Neutrophil (primary cell): Measurements from ENCODE around the gene LGALS3.

Experiments used
- H3K27ac ChIP-seq: fragments of 200-600 bp; sonication (generic); 2 replicates; pipeline ENCODE4 v1.5.1; 2016; ENCODE audit warnings: mild to moderate bottlenecking, moderate library complexity
- H3K27me3 ChIP-seq: fragments of 200-600 bp; sonication (generic); 2 replicates; pipeline ENCODE4 v1.6.0; 2016; ENCODE audit warnings: mild to moderate bottlenecking
- H3K36me3 ChIP-seq: fragments of 200-600 bp; sonication (generic); 2 replicates; pipeline ENCODE4 v1.5.1; 2017
- H3K4me1 ChIP-seq, 2 experiments: fragments of 200-600 bp in 1 of 2; sonication (generic) in 1 of 2; 1 replicate in 1 of 2; 2 replicates in 1 of 2; pipeline versions ENCODE4 v1.5.1 to v1.6.1; 2013 to 2016; ENCODE audit warnings: low read depth in 1 of 2, low read length in 1 of 2, mild to moderate bottlenecking in 1 of 2, moderate library complexity in 1 of 2; ENCODE audit not compliant: control insufficient read depth in 1 of 2, insufficient read depth in 1 of 2
- H3K4me3 ChIP-seq, 2 experiments: fragments of 200-600 bp in 1 of 2; sonication (generic) in 1 of 2; 1 replicate in 1 of 2; 2 replicates in 1 of 2; pipeline ENCODE4 v1.5.1; 2013 to 2016; ENCODE audit warnings: low read depth in 1 of 2, low read length in 1 of 2, mild to moderate bottlenecking in 1 of 2, moderate library complexity in 1 of 2
- H3K9me3 ChIP-seq: fragments of 200-600 bp; sonication (generic); 2 replicates; pipeline ENCODE4 v1.5.1; 2016
- TF ChIP-seq, protein P1 (sequence below): fragments of 200-600 bp; sonication (generic); IDR thresholded peaks from 2 replicates; pipeline ENCODE4 v1.5.1; 2016; ENCODE audit warnings: antibody characterized with exemption

The LGALS3 gene

DNA sequence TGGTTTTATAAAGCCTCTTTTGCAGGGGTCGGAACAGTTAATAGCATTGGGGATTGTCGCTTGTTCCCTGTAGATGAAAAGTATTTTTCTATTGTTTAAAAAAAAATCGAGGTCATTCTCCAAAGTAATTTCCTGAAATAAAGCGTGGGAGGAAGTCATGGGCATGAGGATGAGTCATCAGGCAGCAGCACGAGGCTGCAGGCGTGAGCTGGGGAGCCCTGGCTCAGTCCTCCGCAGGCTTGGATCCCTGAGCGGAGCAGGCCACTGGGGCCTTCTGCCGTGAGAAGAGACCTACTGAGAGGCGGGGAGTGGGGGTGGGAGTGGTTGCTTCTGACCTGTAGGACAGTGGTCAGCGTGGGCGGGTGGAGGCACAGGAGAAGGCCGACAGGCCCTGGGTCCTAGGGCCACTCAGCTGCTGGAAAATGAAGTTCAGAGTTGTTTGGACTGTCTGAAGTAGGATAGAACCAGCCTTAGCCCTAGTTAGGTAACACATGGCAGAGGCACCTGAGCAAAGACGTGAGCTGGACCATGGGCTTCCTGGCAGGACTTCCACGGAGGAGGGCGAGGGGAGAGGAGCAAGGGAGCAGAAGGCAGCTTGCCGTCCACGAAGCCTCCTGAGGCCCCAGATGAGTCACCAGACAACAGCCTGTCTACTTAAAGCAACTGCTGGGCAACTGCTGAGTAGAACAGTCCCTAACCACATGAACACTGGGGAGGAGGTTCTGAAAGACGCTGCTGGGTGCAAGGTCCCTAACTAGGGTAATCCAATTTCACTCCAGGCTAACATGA is 21.1 kb upstream of the LGALS3 start:
- Histone ChIP-seq H3K36me3 (no peaks in the 10 kb centered on the region), H3K27ac (peak overlapping the region; percentile 36), H3K9me3 (no peaks in the 10 kb centered on the region), H3K27me3 (no peaks in the 10 kb centered on the region), H3K4me3 (no peak overlapping the region), H3K4me1 (peaks cover 29% of the 10 kb centered on the region in 2 experiments)
- TF ChIP-seq, protein P1, sequence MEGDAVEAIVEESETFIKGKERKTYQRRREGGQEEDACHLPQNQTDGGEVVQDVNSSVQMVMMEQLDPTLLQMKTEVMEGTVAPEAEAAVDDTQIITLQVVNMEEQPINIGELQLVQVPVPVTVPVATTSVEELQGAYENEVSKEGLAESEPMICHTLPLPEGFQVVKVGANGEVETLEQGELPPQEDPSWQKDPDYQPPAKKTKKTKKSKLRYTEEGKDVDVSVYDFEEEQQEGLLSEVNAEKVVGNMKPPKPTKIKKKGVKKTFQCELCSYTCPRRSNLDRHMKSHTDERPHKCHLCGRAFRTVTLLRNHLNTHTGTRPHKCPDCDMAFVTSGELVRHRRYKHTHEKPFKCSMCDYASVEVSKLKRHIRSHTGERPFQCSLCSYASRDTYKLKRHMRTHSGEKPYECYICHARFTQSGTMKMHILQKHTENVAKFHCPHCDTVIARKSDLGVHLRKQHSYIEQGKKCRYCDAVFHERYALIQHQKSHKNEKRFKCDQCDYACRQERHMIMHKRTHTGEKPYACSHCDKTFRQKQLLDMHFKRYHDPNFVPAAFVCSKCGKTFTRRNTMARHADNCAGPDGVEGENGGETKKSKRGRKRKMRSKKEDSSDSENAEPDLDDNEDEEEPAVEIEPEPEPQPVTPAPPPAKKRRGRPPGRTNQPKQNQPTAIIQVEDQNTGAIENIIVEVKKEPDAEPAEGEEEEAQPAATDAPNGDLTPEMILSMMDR, result no peak

DNA sequence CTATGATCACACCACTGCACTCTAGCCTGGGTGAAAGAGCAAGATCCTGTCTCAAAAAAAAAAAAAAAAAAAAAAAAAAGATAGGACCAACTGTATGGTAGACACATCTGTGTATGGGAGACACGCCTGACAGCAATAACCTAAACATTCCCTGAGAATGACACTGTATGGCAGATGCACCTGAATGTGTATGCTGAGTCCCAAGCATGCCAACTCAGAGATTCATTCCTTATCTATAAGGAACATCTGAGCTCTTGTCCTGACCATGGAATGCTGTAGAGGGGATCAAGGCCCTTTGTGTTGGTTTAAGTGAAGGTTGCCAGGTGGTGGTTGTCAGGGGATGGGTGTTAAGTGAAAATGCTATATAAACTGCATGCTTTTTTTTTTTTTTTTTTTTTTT is 19.2 kb upstream of the LGALS3 start:
- Histone ChIP-seq H3K9me3 (no peaks in the 10 kb centered on the region), H3K36me3 (no peaks in the 10 kb centered on the region), H3K27me3 (no peaks in the 10 kb centered on the region), H3K4me1 (peaks cover 10 to 13% of the 10 kb centered on the region in 2 experiments), H3K27ac (no peak overlapping the region), H3K4me3 (no peak overlapping the region)
- TF ChIP-seq, protein P1, result no peak

DNA sequence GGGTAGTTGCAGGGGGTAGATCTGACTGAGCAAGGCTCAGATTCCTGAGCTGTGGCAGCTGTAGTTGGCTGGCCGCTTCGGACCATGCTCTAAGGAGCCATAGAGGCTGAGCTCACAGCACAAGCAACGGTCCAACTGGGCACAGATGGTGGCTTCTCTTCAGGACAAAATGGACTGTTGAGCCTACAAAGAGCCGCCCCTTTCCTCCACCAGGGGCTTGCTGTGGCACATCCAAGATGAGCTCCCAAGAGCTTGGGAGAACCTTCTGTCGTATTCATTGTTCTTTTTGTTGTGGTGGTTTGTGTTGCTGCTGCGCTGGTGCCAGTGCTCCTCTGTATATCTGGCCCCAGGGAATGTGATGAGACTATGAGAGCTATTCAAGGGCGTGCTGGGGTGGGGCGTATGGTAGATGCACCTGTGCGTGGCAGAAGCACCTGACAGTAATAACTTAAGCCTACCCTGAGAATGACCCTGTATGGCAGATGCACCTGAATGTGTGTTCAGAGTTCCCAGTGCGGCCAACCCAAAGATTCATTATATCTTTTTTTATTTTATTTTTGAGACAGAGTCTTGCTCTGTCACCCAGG is 17.8 kb upstream of the LGALS3 start:
- TF ChIP-seq, protein P1, result no peak
- H3K9me3 ChIP-seq, result no peaks in the 10 kb centered on the region
- no peaks in the 10 kb centered on the region for H3K27me3 ChIP-seq
- no peaks in the 10 kb centered on the region for H3K36me3 ChIP-seq
- peaks cover 14 to 17% of the 10 kb centered on the region in 2 experiments for H3K4me1 ChIP-seq
- no peak overlapping the region for H3K4me3 ChIP-seq
- H3K27ac ChIP-seq, result no peak overlapping the region

DNA sequence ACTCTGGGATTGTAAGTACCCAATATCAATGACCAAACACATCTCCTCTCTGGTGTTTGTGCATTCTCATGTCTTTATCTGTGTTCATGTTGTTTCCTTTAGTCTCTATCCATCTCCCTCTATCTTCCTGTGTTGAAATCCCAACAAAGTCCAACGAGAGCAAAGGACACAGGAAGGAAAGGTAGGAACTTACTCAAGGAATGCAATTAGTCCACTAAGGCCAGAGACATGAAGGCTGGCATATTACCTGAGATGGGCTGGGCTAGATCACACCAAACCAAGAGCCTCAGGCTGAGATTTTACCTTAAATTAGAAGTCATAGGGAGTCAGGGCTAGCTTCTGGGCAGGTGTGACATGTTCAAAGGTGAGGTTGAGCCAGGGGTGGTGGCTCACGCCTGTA is 14.3 kb upstream of the LGALS3 start:
- Histone ChIP-seq H3K36me3 (no peaks in the 10 kb centered on the region), H3K27ac (no peak overlapping the region), H3K27me3 (no peaks in the 10 kb centered on the region), H3K9me3 (no peaks in the 10 kb centered on the region), H3K4me1 (peaks cover 39 to 42% of the 10 kb centered on the region in 2 experiments), H3K4me3 (no peak overlapping the region)
- TF ChIP-seq, protein P1, result no peak

DNA sequence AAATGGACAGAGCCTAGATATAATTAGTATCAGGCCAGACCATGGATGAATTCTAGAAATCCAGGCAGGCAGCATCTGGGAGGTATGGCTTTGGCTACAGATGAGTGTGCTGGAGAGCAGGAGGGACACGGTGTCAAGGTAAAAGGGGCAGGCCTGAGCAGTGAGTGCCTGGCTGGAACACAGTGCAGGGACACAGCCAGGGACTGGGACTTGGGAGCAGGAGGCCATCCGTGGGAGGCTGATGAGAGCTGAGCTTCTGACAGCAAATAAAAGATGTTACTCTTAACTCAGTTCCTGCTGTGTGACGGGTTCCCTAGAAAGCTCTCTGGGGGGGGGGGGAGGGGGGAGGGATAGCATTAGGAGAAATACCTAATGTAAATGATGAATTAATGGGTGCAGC is 13.6 kb upstream of the LGALS3 start:
- Histone ChIP-seq H3K9me3 (no peaks in the 10 kb centered on the region), H3K4me1 (peaks cover 46 to 49% of the 10 kb centered on the region in 2 experiments), H3K36me3 (no peaks in the 10 kb centered on the region), H3K27ac (no peak overlapping the region), H3K27me3 (no peaks in the 10 kb centered on the region), H3K4me3 (no peak overlapping the region)
- TF ChIP-seq, protein P1, result no peak
